DND-41 (cell line): Measurements from ENCODE around the gene TRIM46.
"Not testable (repeated sequence)": the region's sequence is repeated elsewhere in the genome, so short reads cannot be mapped to it uniquely, and the experiment has no call there.

Experiments
- EZH2 ChIP-seq: IDR thresholded peaks from 3 replicates; pipeline ENCODE4 v1.6.1; 2012; ENCODE audit warnings: borderline replicate concordance, low read depth, mild to moderate bottlenecking, moderate library complexity, low read length, inconsistent platforms; ENCODE audit not compliant: severe bottlenecking
- TF ChIP-seq, protein P1 (sequence below): IDR thresholded peaks from 2 replicates; pipeline ENCODE4 v1.5.1; 2012; ENCODE audit warnings: borderline replicate concordance, low read length, moderate library complexity, mild to moderate bottlenecking; ENCODE audit not compliant: poor library complexity, severe bottlenecking; ENCODE audit errors: extremely low read depth

DNA sequence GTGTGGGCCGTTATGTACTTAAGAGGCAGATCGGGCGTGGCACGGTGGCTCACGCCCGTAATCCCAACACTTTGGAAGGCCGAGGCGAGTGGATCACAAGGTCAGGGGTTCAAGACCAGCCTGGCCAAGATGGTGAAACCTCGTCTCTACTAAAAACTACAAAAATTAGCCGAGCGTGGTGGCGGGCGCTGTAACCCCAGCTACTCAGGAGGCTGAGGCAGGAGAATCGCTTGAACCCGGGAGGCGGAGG, 20.3 kb downstream of the TRIM46 start:
- TF ChIP-seq, protein P1, sequence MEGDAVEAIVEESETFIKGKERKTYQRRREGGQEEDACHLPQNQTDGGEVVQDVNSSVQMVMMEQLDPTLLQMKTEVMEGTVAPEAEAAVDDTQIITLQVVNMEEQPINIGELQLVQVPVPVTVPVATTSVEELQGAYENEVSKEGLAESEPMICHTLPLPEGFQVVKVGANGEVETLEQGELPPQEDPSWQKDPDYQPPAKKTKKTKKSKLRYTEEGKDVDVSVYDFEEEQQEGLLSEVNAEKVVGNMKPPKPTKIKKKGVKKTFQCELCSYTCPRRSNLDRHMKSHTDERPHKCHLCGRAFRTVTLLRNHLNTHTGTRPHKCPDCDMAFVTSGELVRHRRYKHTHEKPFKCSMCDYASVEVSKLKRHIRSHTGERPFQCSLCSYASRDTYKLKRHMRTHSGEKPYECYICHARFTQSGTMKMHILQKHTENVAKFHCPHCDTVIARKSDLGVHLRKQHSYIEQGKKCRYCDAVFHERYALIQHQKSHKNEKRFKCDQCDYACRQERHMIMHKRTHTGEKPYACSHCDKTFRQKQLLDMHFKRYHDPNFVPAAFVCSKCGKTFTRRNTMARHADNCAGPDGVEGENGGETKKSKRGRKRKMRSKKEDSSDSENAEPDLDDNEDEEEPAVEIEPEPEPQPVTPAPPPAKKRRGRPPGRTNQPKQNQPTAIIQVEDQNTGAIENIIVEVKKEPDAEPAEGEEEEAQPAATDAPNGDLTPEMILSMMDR = not testable (repeated sequence)
- not testable (repeated sequence) for TF ChIP-seq EZH2
